Measurements from ENCODE around the gene BRIP1.
"Not testable (repeated sequence)": the region's sequence is repeated elsewhere in the genome, so short reads cannot be mapped to it uniquely, and the experiment has no call there.

The BRIP1 gene

DNA sequence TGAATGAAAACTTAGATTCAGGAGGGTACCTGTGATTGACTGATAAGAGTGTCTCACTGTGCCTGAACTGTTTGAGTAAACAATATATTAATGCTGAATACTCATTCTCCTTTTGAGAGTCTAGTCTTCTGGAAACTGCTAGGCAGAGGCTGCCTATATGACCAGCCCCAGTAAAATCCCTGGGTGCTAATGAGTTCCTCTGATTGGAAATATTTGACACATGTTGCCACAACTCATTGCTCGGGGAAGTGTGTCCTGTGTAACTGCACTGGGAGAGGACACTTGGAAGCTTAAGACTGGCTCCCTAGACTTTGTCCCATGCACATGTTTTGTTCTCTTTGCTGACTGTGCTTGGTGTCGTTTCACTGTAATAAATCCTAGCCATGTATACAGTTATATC, 163.6 kb downstream of the BRIP1 start:
- DNase-seq (ENCODE audit: low read depth, low spot score): no peak

DNA sequence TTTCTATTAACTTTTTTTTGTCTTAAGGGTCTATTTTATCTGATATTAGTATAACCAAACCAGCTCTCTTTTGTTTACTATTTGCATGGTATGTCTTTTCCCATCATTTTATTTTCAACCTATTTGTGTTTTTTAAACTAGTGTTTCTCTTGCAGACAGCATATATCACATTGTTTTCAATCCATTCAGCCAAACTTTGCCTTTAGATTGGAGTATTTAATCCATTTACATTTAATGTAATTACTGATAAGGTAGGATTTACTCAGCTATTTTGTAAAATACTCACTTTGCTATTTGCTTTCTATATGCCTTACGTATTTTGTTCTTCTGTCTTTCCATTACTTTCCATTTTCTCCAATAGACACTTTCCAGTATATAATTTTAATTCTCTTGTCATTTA, 164.3 kb downstream of the BRIP1 start:
- DNase-seq (ENCODE audit: low read depth, low spot score): no peak

DNA sequence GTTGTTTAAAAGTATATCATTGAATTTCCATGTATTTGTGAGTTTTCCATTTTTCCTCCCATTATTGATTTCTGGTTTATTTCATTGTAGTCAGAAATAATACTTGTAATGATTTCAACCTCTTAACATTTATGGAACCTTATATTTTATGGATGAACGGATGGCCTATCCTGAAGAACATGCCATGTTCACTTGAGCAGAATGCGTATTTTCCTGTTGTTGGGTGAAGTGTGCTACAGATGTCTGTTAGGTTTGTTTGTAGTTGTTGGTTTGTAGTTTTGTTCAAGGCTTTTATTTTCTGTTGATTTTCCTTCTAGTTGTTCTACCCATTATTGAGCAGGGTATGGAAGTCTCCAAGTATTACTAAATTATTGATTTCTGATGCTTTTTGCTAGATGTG, 165.1 kb downstream of the BRIP1 start:
- DNase-seq (ENCODE audit: low read depth, low spot score): no peak

DNA sequence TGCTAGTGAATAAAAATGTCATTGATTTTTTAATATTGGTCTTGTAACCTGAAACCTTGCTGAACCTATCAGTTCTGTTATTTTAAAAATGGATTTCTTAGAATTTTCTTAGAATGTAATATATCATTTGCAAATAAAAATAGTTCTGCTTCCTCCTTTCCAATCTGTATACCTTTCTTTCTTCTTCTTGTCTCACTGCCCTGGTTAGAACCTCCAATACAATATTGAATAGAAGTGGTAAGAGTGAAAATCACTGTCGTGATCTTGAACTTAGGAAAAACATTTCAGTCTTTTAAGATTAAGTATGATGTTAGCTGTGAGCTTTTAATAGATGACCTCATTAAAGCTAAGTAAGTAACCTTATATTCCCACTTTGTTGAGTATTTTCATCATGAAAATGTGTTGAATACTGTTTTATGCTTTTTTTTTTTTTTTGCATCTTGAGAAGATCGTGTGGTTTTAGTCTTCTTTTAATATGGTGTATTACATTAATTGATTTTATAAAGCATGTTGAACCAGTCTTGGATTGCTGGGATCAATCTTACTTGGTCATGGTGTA, 167.5 kb downstream of the BRIP1 start:
- DNase-seq (ENCODE audit: low read depth, low spot score): no peak

DNA sequence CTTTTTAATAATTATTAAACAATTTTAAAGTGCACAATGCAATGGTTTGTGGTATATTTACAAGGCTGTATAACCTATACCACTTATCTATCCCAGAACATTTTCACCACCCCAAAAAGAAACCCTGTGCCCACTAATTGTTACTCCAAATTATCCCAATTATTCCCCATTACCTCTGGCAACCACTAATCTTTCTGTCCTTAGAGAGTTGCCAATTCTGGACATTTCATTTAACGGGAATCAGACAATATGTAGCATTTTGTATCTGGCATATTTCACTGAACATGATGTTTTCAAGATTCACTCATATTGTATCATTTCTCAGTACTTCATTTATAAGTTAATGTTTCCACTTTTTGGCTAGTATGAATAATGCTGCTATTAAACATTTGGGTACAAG, 169.2 kb downstream of the BRIP1 start:
- DNase-seq (ENCODE audit: low read depth, low spot score): no peak

GRCh38 chr17:61689610-61690180, 173.6 kb downstream of the BRIP1 start:
- DNase-seq (ENCODE audit: low read depth, low spot score): no peak

GRCh38 chr17:61687769-61688168, 175.6 kb downstream of the BRIP1 start:
- DNase-seq (ENCODE audit: low read depth, low spot score): no peak

- no peak for DNase-seq (ENCODE audit: low read depth, low spot score)
Measured at GRCh38 chr17:61686113-61686512, 177.2 kb downstream of the BRIP1 start.

GRCh38 chr17:61684818-61685217, 178.5 kb downstream of the BRIP1 start:
- DNase-seq (ENCODE audit: low read depth, low spot score): no peak

GRCh38 chr17:61684172-61684571, 179.2 kb downstream of the BRIP1 start:
- DNase-seq (ENCODE audit: low read depth, low spot score): no peak

DNA sequence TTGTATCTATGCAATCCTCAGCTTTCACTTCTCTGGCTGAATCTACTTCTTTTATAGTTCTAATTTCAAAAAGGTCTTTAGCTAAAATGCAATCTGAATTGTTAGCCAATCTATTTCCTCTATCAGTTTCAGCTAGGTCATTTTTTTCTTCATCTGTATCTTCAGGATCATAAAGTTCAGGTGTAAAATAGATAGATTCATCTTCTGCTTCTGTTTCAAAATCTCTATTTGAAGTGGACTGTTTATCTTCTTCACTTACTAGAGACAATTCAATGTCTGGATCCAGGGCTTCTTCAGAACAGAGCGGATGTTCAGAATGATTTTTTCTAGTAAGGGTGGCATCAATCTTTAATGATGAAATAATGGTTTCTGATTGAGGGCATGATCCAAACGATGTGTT, 179.9 kb downstream of the BRIP1 start:
- no peak for DNase-seq (ENCODE audit: low read depth, low spot score)

DNA sequence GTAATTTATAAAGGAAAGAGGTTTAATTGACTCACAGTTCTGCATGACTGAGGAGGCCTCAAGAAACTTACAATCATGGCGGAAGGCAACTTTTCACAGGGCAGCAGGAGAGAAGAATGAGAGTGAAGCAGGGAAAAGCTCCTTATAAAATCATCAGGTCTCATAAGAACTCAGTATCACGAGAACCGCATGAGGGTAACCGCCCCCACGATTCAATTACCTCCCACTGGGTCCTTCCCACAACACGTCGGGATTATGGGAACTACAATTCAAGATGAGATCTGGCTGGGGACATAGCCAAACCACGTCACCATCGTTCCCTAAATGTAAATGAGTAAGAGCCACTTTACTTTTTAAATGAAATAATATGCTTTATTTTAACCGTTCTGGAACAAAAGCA, 182.4 kb downstream of the BRIP1 start:
- no peak for DNase-seq (ENCODE audit: low read depth, low spot score)

GRCh38 chr17:61678339-61678738, 185.0 kb downstream of the BRIP1 start:
- DNase-seq (ENCODE audit: low read depth, low spot score): no peak

DNA sequence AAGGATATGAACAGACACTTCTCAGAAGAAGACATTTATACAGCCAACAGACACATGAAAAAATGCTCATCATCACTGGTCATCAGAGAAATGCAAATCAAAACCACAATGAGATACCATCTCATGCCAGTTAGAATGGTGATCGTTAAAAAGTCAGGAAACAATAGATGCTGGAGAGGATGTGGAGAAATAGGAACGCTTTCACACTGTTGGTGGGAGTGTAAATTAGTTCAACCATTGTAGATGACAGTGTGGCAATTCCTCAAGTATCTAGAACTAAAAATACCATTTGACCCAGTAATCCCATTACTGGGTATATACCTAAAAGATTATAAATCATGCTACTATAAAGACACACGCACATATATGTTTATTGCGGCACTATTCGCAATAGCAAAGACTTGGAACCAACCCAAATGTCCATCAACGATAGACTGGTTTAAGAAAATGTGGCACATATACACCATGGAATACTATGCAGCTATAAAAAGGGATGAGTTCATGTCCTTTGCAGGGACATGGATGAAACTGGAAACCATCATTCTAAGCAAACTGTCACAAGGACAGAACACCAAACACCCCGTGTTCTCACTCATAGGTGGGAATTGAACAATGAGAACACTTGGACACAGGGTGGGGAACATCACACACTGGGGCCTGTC, 186.0 kb downstream of the BRIP1 start:
- not testable (repeated sequence) for DNase-seq (ENCODE audit: low read depth, low spot score)

GRCh38 chr17:61676522-61676921, 186.8 kb downstream of the BRIP1 start:
- DNase-seq (ENCODE audit: low read depth, low spot score): not testable (repeated sequence)

GRCh38 chr17:61674609-61675008, 188.7 kb downstream of the BRIP1 start:
- not testable (repeated sequence) for DNase-seq (ENCODE audit: low read depth, low spot score)

DNA sequence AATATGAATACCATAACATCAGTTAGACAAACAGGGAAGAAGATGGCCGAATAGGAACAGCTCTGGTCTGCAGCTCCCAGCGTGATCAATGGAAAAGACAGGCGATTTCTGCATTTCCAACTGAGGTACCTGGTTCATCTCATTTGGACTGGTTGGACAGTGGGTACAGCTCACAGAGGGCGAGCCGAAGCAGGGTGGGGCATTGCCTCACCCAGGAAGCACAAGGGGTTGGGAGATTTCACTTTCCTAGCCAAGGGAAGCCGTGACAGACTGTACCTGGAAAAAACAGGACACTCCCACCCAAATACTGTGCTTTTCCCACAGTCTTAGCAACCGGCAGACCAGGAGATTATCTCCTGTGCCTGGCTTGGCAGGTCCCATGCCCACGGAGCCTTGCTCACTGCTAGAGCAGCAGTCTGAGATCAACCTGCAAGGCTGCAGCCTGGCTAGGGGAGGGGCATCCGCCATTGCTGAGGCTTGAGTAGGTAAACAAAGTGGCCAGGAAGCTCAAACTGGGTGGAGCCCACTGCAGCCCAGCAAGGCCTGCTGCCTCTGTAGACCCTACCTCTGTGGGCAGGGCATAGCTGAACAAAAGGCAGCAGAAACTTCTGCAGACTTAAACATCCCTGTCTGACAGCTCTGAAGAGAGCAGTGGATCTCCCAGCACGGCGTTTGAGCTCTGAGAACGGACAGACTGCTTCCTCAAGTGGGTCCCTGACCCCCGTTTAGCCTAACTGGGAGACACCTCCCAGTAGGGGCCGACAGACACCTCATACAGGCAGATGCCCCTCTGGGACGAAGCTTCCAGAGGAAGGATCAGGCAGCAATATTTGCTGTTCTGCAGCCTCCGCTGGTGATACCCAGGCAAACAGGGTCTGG, 190.1 kb downstream of the BRIP1 start:
- DNase-seq (ENCODE audit: low read depth, low spot score): not testable (repeated sequence)

DNA sequence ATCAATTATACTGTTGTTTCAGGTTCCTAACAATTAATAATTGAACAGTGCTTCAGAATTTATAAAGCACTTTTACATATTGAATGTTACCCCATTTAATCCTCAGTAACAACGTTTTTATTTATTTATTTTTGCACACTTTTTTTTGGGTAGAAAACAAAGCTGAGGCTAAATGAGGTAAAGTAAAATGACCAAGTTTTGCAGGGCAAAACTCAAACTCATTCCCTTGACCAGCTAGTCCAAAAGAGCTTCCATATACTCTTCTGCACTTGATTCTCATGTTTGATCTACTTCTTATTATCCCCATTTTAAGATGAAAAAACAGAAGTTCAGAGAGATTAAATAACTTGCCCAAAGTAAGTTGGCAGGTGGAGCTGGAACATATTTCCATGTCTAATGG, 191.2 kb downstream of the BRIP1 start:
- no peak for DNase-seq (ENCODE audit: low read depth, low spot score)

DNA sequence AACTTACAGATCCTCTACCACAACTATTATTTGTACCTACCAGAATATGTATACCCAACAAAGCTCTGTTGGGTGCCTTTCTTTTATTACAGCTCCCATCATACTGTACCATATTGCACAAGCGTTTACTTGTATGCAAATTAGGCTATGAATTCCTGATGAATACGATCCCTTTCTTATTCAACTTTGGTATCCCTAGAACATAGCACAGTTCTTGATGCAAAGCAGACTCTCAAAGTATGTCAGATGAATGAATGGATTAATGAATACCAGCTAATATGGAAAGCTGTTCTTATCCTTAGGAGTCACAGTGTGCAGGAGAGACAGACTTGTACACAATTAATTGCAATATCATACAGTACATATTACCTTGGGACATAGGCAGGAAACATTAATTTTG, 192.6 kb downstream of the BRIP1 start:
- DNase-seq (ENCODE audit: low read depth, low spot score): no peak

- no peak for DNase-seq (ENCODE audit: low read depth, low spot score)
Measured at GRCh38 chr17:61669522-61669921, 193.8 kb downstream of the BRIP1 start.

DNA sequence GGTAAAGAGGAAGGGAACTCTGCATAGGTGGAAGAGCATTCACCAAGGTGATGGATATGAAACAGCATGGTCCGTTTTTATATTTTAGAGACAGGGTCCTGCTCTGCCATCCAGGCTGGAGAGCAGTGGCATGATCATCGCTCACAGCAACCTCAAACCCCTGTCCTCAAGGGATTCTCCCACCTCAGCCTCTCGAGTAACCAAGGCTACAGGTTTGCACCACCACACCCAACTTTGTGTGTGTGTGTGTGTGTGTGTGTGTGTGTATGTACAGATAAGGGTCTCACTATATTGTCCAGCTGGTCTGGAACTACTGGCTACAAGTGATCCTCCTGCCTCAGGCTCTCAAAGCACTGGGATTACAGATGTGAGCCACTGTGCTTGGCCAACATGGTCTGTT, 194.8 kb downstream of the BRIP1 start:
- DNase-seq (ENCODE audit: low read depth, low spot score): no peak

GRCh38 chr17:61666406-61667088, 196.8 kb downstream of the BRIP1 start:
- not testable (repeated sequence) for DNase-seq (ENCODE audit: low read depth, low spot score)

Measured in activated naive CD8-positive, alpha-beta T cell treated with anti-CD3 and anti-CD28 coated beads, Interleukin-2, amount 50 U/mL, for 16 hours (primary cell).